ENCODE data around the gene FREY1. TPM values are rescaled to one million over a fixed set of nuclear protein-coding genes. Genes with fewer than 3 reads are reported as not detected.

Gene FREY1
- total RNA-seq, 1 donor from 2014 or later, result 0.78 TPM

- Mint-ChIP-seq H3K27ac (ENCODE audit: unreplicated experiment) (peak overlapping the region; percentile 90), H3K27me3 (ENCODE audit: unreplicated experiment) (peaks cover 21% of the 10 kb centered on the region), H3K9me3 (ENCODE audit: unreplicated experiment) (peaks cover 11% of the 10 kb centered on the region), H3K4me3 (ENCODE audit: unreplicated experiment) (peak overlapping the region; percentile 78), H3K36me3 (ENCODE audit: unreplicated experiment) (no peaks in the 10 kb centered on the region), H3K4me1 (ENCODE audit: low read depth, unreplicated experiment) (peaks cover 43% of the 10 kb centered on the region)
- TF ChIP-seq CTCF (IDR thresholded peaks at IDR 0.05; ENCODE audit: partially characterized antibody, unreplicated experiment), result no peak
- DNase-seq, result no peak
These were observed 8.0 kb downstream of the FREY1 start for GRCh38 chr11:45899086-45899447.

GRCh38 chr11:45897556-45897955, 9.5 kb downstream of the FREY1 start:
- H3K27ac Mint-ChIP-seq (ENCODE audit: unreplicated experiment), result peak overlapping the region; percentile 86
- H3K36me3 Mint-ChIP-seq (ENCODE audit: unreplicated experiment), result no peaks in the 10 kb centered on the region
- peaks cover 57% of the 10 kb centered on the region for H3K4me1 Mint-ChIP-seq (ENCODE audit: low read depth, unreplicated experiment)
- peaks cover 12% of the 10 kb centered on the region for H3K9me3 Mint-ChIP-seq (ENCODE audit: unreplicated experiment)
- peaks cover 24% of the 10 kb centered on the region for H3K27me3 Mint-ChIP-seq (ENCODE audit: unreplicated experiment)
- H3K4me3 Mint-ChIP-seq (ENCODE audit: unreplicated experiment), result peak overlapping the region; percentile 77
- peak; percentile 30 for TF ChIP-seq CTCF (IDR thresholded peaks at IDR 0.05; ENCODE audit: partially characterized antibody, unreplicated experiment)
- DNase-seq, result no peak

- H3K9me3 Mint-ChIP-seq (ENCODE audit: unreplicated experiment), result peaks cover 15% of the 10 kb centered on the region
- DNase-seq, result peak; percentile 91
- H3K4me3 Mint-ChIP-seq (ENCODE audit: unreplicated experiment), result peak overlapping the region; percentile 65
- no peak for TF ChIP-seq CTCF (IDR thresholded peaks at IDR 0.05; ENCODE audit: partially characterized antibody, unreplicated experiment)
- H3K36me3 Mint-ChIP-seq (ENCODE audit: unreplicated experiment), result no peaks in the 10 kb centered on the region
- peak overlapping the region; percentile 86 for H3K27ac Mint-ChIP-seq (ENCODE audit: unreplicated experiment)
- H3K27me3 Mint-ChIP-seq (ENCODE audit: unreplicated experiment), result peaks cover 23% of the 10 kb centered on the region
- peaks cover 61% of the 10 kb centered on the region for H3K4me1 Mint-ChIP-seq (ENCODE audit: low read depth, unreplicated experiment)
These were observed 10.6 kb downstream of the FREY1 start for GRCh38 chr11:45896422-45896984.

- Mint-ChIP-seq H3K27me3 (ENCODE audit: unreplicated experiment) (peaks cover 21% of the 10 kb centered on the region), H3K9me3 (ENCODE audit: unreplicated experiment) (peaks cover 15% of the 10 kb centered on the region), H3K4me1 (ENCODE audit: low read depth, unreplicated experiment) (peaks cover 63% of the 10 kb centered on the region), H3K4me3 (ENCODE audit: unreplicated experiment) (peak overlapping the region; percentile 79), H3K27ac (ENCODE audit: unreplicated experiment) (peak overlapping the region; percentile 66), H3K36me3 (ENCODE audit: unreplicated experiment) (no peaks in the 10 kb centered on the region)
- TF ChIP-seq CTCF (IDR thresholded peaks at IDR 0.05; ENCODE audit: partially characterized antibody, unreplicated experiment), result no peak
- peak; percentile 11 for DNase-seq
These were observed 11.4 kb downstream of the FREY1 start for GRCh38 chr11:45895553-45896259.

GRCh38 chr11:45894555-45895247, 12.4 kb downstream of the FREY1 start:
- H3K27me3 Mint-ChIP-seq (ENCODE audit: unreplicated experiment), result peaks cover 24% of the 10 kb centered on the region
- DNase-seq, result peak; percentile 50
- TF ChIP-seq CTCF (IDR thresholded peaks at IDR 0.05; ENCODE audit: partially characterized antibody, unreplicated experiment), result no peak
- no peaks in the 10 kb centered on the region for H3K36me3 Mint-ChIP-seq (ENCODE audit: unreplicated experiment)
- peaks cover 15% of the 10 kb centered on the region for H3K9me3 Mint-ChIP-seq (ENCODE audit: unreplicated experiment)
- peaks cover 69% of the 10 kb centered on the region for H3K4me1 Mint-ChIP-seq (ENCODE audit: low read depth, unreplicated experiment)
- H3K27ac Mint-ChIP-seq (ENCODE audit: unreplicated experiment), result peak overlapping the region; percentile 90
- H3K4me3 Mint-ChIP-seq (ENCODE audit: unreplicated experiment), result peak overlapping the region; percentile 79
